Mucosa of stomach (tissue), 1 donor: Measurements from ENCODE around the gene NPR2.

Source experiments
- H3K27me3 ChIP-seq: one replicate; pipeline ENCODE4 v1.7.0; 2013; ENCODE audit warnings: mild to moderate bottlenecking, low read length; ENCODE audit not compliant: control insufficient read depth, insufficient read depth
- H3K36me3 ChIP-seq: one replicate; pipeline ENCODE4 v1.7.0; 2013; ENCODE audit warnings: low read length; ENCODE audit not compliant: control insufficient read depth, insufficient read depth
- H3K4me1 ChIP-seq: one replicate; pipeline ENCODE4 v1.7.0; 2013; ENCODE audit warnings: mild to moderate bottlenecking, low read length; ENCODE audit not compliant: control insufficient read depth, insufficient read depth
- H3K4me3 ChIP-seq: one replicate; pipeline ENCODE4 v1.7.0; 2013; ENCODE audit warnings: low read length
- H3K9ac ChIP-seq: one replicate; pipeline ENCODE4 v1.7.0; 2013; ENCODE audit warnings: mild to moderate bottlenecking, low read length, moderate library complexity
- H3K9me3 ChIP-seq: one replicate; pipeline ENCODE4 v1.7.0; 2013; ENCODE audit warnings: mild to moderate bottlenecking, low read length, moderate library complexity; ENCODE audit not compliant: control insufficient read depth
- donor health status: Pancreatic carcinoma.

NPR2 gene

GRCh38 chr9:35842020-35842745 is 50.8 kb downstream of the NPR2 start:
- Histone ChIP-seq H3K4me3 (no peak overlapping the region), H3K9me3 (no peaks in the 10 kb centered on the region), H3K27me3 (no peaks in the 10 kb centered on the region), H3K9ac (no peak overlapping the region), H3K4me1 (peaks cover 33% of the 10 kb centered on the region), H3K36me3 (no peaks in the 10 kb centered on the region)

- Histone ChIP-seq H3K36me3 (no peaks in the 10 kb centered on the region), H3K4me3 (no peak overlapping the region), H3K4me1 (peaks cover 33% of the 10 kb centered on the region), H3K9ac (no peak overlapping the region), H3K27me3 (no peaks in the 10 kb centered on the region), H3K9me3 (no peaks in the 10 kb centered on the region)
These were observed 51.4 kb downstream of the NPR2 start for GRCh38 chr9:35842795-35843194.

GRCh38 chr9:35844628-35845270 is 53.4 kb downstream of the NPR2 start:
- Histone ChIP-seq H3K9ac (no peak overlapping the region), H3K27me3 (no peaks in the 10 kb centered on the region), H3K4me3 (no peak overlapping the region), H3K9me3 (no peaks in the 10 kb centered on the region), H3K4me1 (peaks cover 33% of the 10 kb centered on the region), H3K36me3 (peaks cover 4% of the 10 kb centered on the region)

- Histone ChIP-seq H3K4me1 (peaks cover 33% of the 10 kb centered on the region), H3K4me3 (no peak overlapping the region)
These were observed 54.7 kb downstream of the NPR2 start for GRCh38 chr9:35845824-35846771.

GRCh38 chr9:35847792-35848572 is 56.6 kb downstream of the NPR2 start:
- no peaks in the 10 kb centered on the region for H3K9me3 ChIP-seq
- no peak overlapping the region for H3K9ac ChIP-seq
- H3K27me3 ChIP-seq, result no peaks in the 10 kb centered on the region
- H3K36me3 ChIP-seq, result peaks cover 4% of the 10 kb centered on the region
- no peak overlapping the region for H3K4me3 ChIP-seq
- H3K4me1 ChIP-seq, result peaks cover 27% of the 10 kb centered on the region

More at GRCh38 chr9:35845824-35846771, 54.7 kb downstream of the NPR2 start:
- H3K9ac ChIP-seq, result peak overlapping the region; percentile 41
- no peaks in the 10 kb centered on the region for H3K9me3 ChIP-seq
- peaks cover 4% of the 10 kb centered on the region for H3K36me3 ChIP-seq
- H3K27me3 ChIP-seq, result no peaks in the 10 kb centered on the region

GRCh38 chr9:35852267-35852815 is 61.0 kb downstream of the NPR2 start:
- Histone ChIP-seq H3K9ac (no peak overlapping the region), H3K36me3 (peaks cover 4% of the 10 kb centered on the region), H3K9me3 (no peaks in the 10 kb centered on the region)

GRCh38 chr9:35852876-35853865 is 61.8 kb downstream of the NPR2 start:
- no peaks in the 10 kb centered on the region for H3K27me3 ChIP-seq
- no peaks in the 10 kb centered on the region for H3K4me1 ChIP-seq
- H3K9me3 ChIP-seq, result no peaks in the 10 kb centered on the region
- no peak overlapping the region for H3K4me3 ChIP-seq
- H3K9ac ChIP-seq, result no peak overlapping the region
- H3K36me3 ChIP-seq, result peaks cover under 1% of the 10 kb centered on the region

More at GRCh38 chr9:35852267-35852815, 61.0 kb downstream of the NPR2 start:
- Histone ChIP-seq H3K4me3 (no peak overlapping the region), H3K4me1 (no peaks in the 10 kb centered on the region), H3K27me3 (no peaks in the 10 kb centered on the region)

- H3K27me3 ChIP-seq, result no peaks in the 10 kb centered on the region
- no peaks in the 10 kb centered on the region for H3K36me3 ChIP-seq
- no peaks in the 10 kb centered on the region for H3K9me3 ChIP-seq
- H3K4me3 ChIP-seq, result no peak overlapping the region
- H3K4me1 ChIP-seq, result no peaks in the 10 kb centered on the region
- no peak overlapping the region for H3K9ac ChIP-seq
These were observed 62.8 kb downstream of the NPR2 start for GRCh38 chr9:35854091-35854762.

- H3K36me3 ChIP-seq, result no peaks in the 10 kb centered on the region
- H3K9me3 ChIP-seq, result no peaks in the 10 kb centered on the region
- H3K27me3 ChIP-seq, result peaks cover 8% of the 10 kb centered on the region
- no peak overlapping the region for H3K4me3 ChIP-seq
- H3K9ac ChIP-seq, result no peak overlapping the region
- no peaks in the 10 kb centered on the region for H3K4me1 ChIP-seq
These were observed 64.8 kb downstream of the NPR2 start for GRCh38 chr9:35856206-35856605.

- Histone ChIP-seq H3K27me3 (peaks cover 11% of the 10 kb centered on the region), H3K4me3 (no peak overlapping the region), H3K36me3 (no peaks in the 10 kb centered on the region), H3K9ac (no peak overlapping the region), H3K4me1 (no peaks in the 10 kb centered on the region), H3K9me3 (no peaks in the 10 kb centered on the region)
These were observed 65.5 kb downstream of the NPR2 start for GRCh38 chr9:35856882-35857281.
